ENCODE results near the gene RPA4. TPM values are rescaled to one million over a fixed set of nuclear protein-coding genes. Genes with fewer than 3 reads are reported as not detected.

RPA4 gene
- total RNA-seq, 5 donors from 2014 or later (not counting 1 experiment from before 2014, with no cell fraction given), result 0.16 to 0.98 (median 0.46) TPM

DNA sequence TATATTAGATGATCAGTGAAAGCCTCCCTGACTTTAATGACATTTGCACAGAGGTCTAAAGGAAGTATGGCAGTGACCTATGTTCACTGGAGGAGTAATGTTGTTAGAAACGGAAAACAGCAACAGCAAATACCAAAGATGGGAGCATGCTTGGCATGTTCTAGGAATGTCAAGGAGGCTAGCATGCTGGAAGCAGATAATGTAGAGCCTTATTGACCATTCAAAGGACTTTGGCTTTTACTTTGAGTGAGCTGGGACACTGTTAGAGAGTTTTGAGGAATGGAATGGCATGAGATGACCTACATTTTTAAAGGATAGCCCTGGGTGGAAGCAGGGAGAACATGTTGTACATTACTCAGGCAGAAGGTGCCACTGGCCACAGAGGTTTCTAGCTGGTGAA is 6.0 kb downstream of the RPA4 start:
- no peak overlapping the region for H3K27ac Mint-ChIP-seq
- Histone ChIP-seq H3K4me1 (ENCODE audit: control insufficient read depth in 1 of 2, extremely low read depth in 1 of 2, insufficient read depth in 2 of 2, low read length in 2 of 2) (no peaks in the 10 kb centered on the region), H3K4me3 (ENCODE audit: control insufficient read depth in 1 of 2, extremely low read depth in 1 of 2, low read length in 1 of 2) (no peak overlapping the region), H3K9me3 (no peaks in the 10 kb centered on the region), H3K27me3 (replicated peaks in 1 of 2; ENCODE audit: control insufficient read depth in 2 of 2, extremely low read depth in 1 of 2, insufficient read depth in 2 of 2, low read length in 1 of 2) (no peaks in the 10 kb centered on the region), H3K27ac (ENCODE audit: low read length) (no peak overlapping the region), H3K36me3 (ENCODE audit: control insufficient read depth in 2 of 2, extremely low read depth in 1 of 2, insufficient read depth in 1 of 2, low read length in 1 of 2) (no peaks in the 10 kb centered on the region)
- peaks cover 6% of the 10 kb centered on the region for H3K36me3 Mint-ChIP-seq
- WGBS (ENCODE audit: insufficient coverage), result 100% methylated on average over 1 of the region's 1 CpG
- POLR2A ChIA-PET, result no interaction called here
- H3K4me3 Mint-ChIP-seq, result no peak overlapping the region
- H3K4me1 Mint-ChIP-seq, result no peaks in the 10 kb centered on the region
- H3K9me3 Mint-ChIP-seq, result no peaks in the 10 kb centered on the region
- no peaks in the 10 kb centered on the region for H3K27me3 Mint-ChIP-seq
- DNase-seq (no peak), ATAC-seq (replicated peaks in 1 of 4) (no peak)
- CTCF ChIA-PET, result no interaction called here

DNA sequence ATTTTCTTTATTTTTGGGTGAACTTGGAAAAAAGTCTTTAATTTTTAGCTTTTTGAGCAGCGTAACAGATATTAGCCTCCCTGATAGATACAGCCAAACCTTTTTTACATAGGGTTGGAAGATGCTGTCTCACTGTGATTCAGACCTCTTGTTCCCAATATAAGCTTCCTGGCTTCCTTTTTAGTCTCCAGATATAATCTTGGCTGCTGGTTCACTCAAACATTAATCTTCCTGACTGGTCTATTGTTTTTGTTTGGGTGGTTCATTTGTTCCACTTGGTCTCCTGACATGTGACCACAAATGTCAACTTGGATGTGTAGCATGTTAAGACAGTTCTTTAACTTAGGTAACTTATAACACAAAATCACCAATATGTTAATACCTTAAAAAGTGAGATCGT is 23.0 kb downstream of the RPA4 start:
- Mint-ChIP-seq H3K27ac (no peak overlapping the region), H3K36me3 (peaks cover 2% of the 10 kb centered on the region), H3K27me3 (peaks cover 0 to 4% of the 10 kb centered on the region in 2 donors), H3K9me3 (no peaks in the 10 kb centered on the region), H3K4me1 (no peaks in the 10 kb centered on the region), H3K4me3 (no peak overlapping the region)
- Histone ChIP-seq H3K4me1 (ENCODE audit: control insufficient read depth in 1 of 2, extremely low read depth in 1 of 2, insufficient read depth in 2 of 2, low read length in 2 of 2) (no peaks in the 10 kb centered on the region), H3K27ac (ENCODE audit: low read length) (no peak overlapping the region), H3K9me3 (no peaks in the 10 kb centered on the region), H3K36me3 (ENCODE audit: control insufficient read depth in 2 of 2, extremely low read depth in 1 of 2, insufficient read depth in 1 of 2, low read length in 1 of 2) (no peaks in the 10 kb centered on the region), H3K4me3 (ENCODE audit: control insufficient read depth in 1 of 2, extremely low read depth in 1 of 2, low read length in 1 of 2) (no peak overlapping the region), H3K27me3 (replicated peaks in 1 of 2; ENCODE audit: control insufficient read depth in 2 of 2, extremely low read depth in 1 of 2, insufficient read depth in 2 of 2, low read length in 1 of 2) (no peaks in the 10 kb centered on the region)
- no CpG with 5 or more reads among the region's 2 CpGs for WGBS (ENCODE audit: insufficient coverage)
- ATAC-seq (replicated peaks in 1 of 4), result no peak
- DNase-seq, result no peak
- CTCF ChIA-PET, result no interaction called here
- POLR2A ChIA-PET, result no interaction called here

DNA sequence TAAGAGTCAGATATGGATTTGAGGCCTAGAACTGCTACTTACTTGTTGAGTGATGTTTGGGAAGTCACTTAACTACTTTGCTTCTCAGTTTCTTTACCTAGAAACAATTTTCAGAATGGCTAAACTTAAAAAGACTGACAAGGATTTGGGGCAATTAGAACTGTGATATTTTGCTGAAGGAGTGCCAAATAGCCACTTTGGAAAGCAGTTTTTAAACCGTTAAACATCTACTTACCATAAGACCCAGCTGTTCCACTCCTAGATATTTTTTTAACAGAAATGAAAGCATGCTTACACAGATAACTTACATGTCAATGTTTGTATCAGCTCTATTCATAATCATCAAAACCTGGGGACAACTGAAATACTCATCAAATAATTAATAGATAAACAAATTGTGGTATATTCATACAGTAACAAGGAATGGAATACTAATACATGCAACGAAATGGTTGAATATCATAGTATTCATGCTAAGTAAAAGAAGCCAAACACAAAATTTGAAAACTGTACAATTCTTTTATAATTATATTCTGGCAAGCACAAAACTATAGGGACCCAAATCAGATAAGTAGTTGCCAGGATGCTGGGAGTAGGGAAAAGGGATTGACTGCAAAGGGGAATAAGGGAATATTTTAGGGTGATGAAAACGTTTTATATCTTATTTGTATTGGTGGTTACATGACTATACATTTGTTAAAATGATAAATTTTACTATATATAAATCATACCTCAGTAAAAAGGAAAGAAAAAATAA is 24.0 kb downstream of the RPA4 start:
- CTCF ChIA-PET, result no interaction called here
- POLR2A ChIA-PET, result no interaction called here
- Histone ChIP-seq H3K4me1 (ENCODE audit: control insufficient read depth in 1 of 2, extremely low read depth in 1 of 2, insufficient read depth in 2 of 2, low read length in 2 of 2) (no peaks in the 10 kb centered on the region), H3K9me3 (no peaks in the 10 kb centered on the region), H3K27ac (ENCODE audit: low read length) (no peak overlapping the region), H3K4me3 (ENCODE audit: control insufficient read depth in 1 of 2, extremely low read depth in 1 of 2, low read length in 1 of 2) (no peak overlapping the region), H3K36me3 (ENCODE audit: control insufficient read depth in 2 of 2, extremely low read depth in 1 of 2, insufficient read depth in 1 of 2, low read length in 1 of 2) (no peaks in the 10 kb centered on the region), H3K27me3 (replicated peaks in 1 of 2; ENCODE audit: control insufficient read depth in 2 of 2, extremely low read depth in 1 of 2, insufficient read depth in 2 of 2, low read length in 1 of 2) (no peaks in the 10 kb centered on the region)
- DNase-seq (no peak), ATAC-seq (replicated peaks in 1 of 4) (no peak)
- Mint-ChIP-seq H3K36me3 (peaks cover 5% of the 10 kb centered on the region), H3K4me3 (no peak overlapping the region), H3K9me3 (no peaks in the 10 kb centered on the region), H3K27ac (no peak overlapping the region), H3K27me3 (no peaks in the 10 kb centered on the region), H3K4me1 (no peaks in the 10 kb centered on the region)
- no CpG with 5 or more reads among the region's 3 CpGs for WGBS (ENCODE audit: insufficient coverage)

DNA sequence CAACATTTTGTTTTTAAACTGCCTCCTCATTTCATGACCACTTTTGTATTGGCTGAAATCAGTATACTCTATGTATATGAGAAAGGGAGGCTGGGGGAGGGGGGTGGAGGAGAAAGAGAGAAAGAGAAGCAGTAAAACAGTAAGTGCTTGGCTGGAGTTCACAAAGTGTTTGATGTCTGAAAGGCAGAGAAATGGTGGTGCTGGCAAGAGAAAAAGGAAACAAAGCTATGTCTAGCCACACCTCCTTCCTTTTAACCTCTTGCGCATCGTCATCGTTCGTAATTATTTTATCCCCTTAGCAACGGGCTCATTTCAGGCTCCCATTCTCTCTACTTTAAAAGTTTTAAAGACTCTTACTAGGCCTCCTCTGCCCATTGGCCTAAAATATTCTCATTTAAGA is 25.6 kb downstream of the RPA4 start:
- Mint-ChIP-seq H3K4me3 (no peak overlapping the region), H3K27me3 (no peaks in the 10 kb centered on the region), H3K9me3 (no peaks in the 10 kb centered on the region), H3K36me3 (peaks cover 6% of the 10 kb centered on the region), H3K27ac (no peak overlapping the region), H3K4me1 (no peaks in the 10 kb centered on the region)
- CTCF ChIA-PET, result interaction anchor here in 1 of 2 donors (0.7 kb wide), 1 partner anchor 397 kb away, joined by 3 read pairs; no protein-coding TSS in a partner anchor
- no CpG with 5 or more reads among the region's 5 CpGs for WGBS (ENCODE audit: insufficient coverage)
- ATAC-seq (replicated peaks in 1 of 4) (no peak), DNase-seq (no peak)
- no peak overlapping the region for H3K4me3 ChIP-seq (ENCODE audit: control insufficient read depth in 1 of 2, extremely low read depth in 1 of 2, low read length in 1 of 2)
- H3K36me3 ChIP-seq (ENCODE audit: control insufficient read depth in 2 of 2, extremely low read depth in 1 of 2, insufficient read depth in 1 of 2, low read length in 1 of 2), result no peaks in the 10 kb centered on the region
- no peak overlapping the region for H3K27ac ChIP-seq (ENCODE audit: low read length)
- POLR2A ChIA-PET, result no interaction called here
- no peaks in the 10 kb centered on the region for H3K9me3 ChIP-seq
- no peaks in the 10 kb centered on the region for H3K4me1 ChIP-seq (ENCODE audit: control insufficient read depth in 1 of 2, extremely low read depth in 1 of 2, insufficient read depth in 2 of 2, low read length in 2 of 2)
- no peaks in the 10 kb centered on the region for H3K27me3 ChIP-seq (replicated peaks in 1 of 2; ENCODE audit: control insufficient read depth in 2 of 2, extremely low read depth in 1 of 2, insufficient read depth in 2 of 2, low read length in 1 of 2)

DNA sequence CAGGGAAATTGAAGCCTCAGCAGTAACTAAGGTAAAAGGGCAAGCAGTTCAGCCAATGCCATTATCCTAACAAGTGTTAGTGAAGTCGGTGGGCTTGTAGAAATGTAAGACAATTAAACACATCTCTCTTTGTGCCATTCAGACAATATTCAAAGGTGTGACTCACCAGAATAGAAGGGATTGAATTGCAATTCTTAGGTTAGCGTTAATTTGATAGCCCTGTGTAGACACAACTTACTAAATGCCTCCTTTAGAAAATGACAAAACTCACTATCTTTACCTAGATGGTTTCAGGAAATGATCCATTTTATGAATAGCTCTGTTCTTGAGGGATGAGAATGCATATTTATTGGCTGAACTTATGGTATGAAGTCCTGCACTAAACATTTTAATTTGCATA is 35.2 kb downstream of the RPA4 start:
- no CpG with 5 or more reads among the region's 2 CpGs for WGBS (ENCODE audit: insufficient coverage)
- no peak overlapping the region for H3K27ac ChIP-seq (ENCODE audit: low read length)
- H3K9me3 Mint-ChIP-seq, result no peaks in the 10 kb centered on the region
- H3K9me3 ChIP-seq, result no peaks in the 10 kb centered on the region
- no peaks in the 10 kb centered on the region for H3K4me1 Mint-ChIP-seq
- DNase-seq, result no peak
- no peak overlapping the region for H3K27ac Mint-ChIP-seq
- no peak overlapping the region for H3K4me3 ChIP-seq (ENCODE audit: control insufficient read depth in 1 of 2, extremely low read depth in 1 of 2, low read length in 1 of 2)
- H3K27me3 ChIP-seq (replicated peaks in 1 of 2; ENCODE audit: control insufficient read depth in 2 of 2, extremely low read depth in 1 of 2, insufficient read depth in 2 of 2, low read length in 1 of 2), result no peaks in the 10 kb centered on the region
- ChIA-PET POLR2A (no interaction called here), CTCF (no interaction called here)
- no peak for ATAC-seq (replicated peaks in 1 of 4)
- H3K36me3 Mint-ChIP-seq, result peaks cover 29% of the 10 kb centered on the region
- H3K27me3 Mint-ChIP-seq, result no peaks in the 10 kb centered on the region
- no peaks in the 10 kb centered on the region for H3K36me3 ChIP-seq (ENCODE audit: control insufficient read depth in 2 of 2, extremely low read depth in 1 of 2, insufficient read depth in 1 of 2, low read length in 1 of 2)
- no peaks in the 10 kb centered on the region for H3K4me1 ChIP-seq (ENCODE audit: control insufficient read depth in 1 of 2, extremely low read depth in 1 of 2, insufficient read depth in 2 of 2, low read length in 2 of 2)
- no peak overlapping the region for H3K4me3 Mint-ChIP-seq

DNA sequence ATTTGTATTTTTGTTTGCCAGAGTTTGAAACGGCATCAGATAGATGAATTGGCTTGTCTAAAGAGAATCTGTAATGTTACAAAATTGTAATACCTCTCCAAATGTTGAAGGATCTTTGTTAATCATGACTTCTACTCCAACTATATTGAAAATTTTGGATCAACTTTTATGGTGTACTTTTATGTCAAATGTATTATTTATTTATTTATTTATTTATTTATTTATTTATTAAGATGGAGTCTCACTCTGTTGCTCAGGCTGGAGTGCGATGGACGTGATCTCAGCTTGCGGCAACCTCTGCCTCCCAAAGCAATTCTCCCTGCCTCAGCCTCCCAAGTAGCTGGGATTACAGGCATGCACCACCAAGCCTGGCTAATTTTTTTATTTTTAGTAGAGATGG is 36.0 kb downstream of the RPA4 start:
- no peaks in the 10 kb centered on the region for H3K27me3 ChIP-seq (replicated peaks in 1 of 2; ENCODE audit: control insufficient read depth in 2 of 2, extremely low read depth in 1 of 2, insufficient read depth in 2 of 2, low read length in 1 of 2)

DNA sequence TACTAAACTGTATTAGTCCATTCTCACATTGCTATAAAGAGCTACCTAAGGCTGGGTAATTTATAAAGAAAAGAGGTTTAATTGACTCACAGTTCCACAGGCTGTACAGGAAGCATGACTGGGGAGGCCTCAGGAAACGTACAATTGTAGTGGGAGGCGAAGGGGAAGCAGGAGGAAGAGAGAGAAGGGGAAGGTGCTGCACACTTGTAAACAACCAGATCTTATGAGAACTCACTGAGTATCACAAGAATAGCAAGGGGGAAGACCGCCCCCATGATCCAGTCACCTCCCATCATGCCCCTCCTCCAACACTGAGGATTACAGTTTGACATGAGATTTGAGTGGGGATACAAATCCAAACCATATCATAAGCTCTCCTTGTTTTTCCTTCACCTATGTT is 40.9 kb downstream of the RPA4 start:
- no peaks in the 10 kb centered on the region for H3K9me3 ChIP-seq
- no peaks in the 10 kb centered on the region for H3K27me3 ChIP-seq (replicated peaks in 1 of 2; ENCODE audit: control insufficient read depth in 2 of 2, extremely low read depth in 1 of 2, insufficient read depth in 2 of 2, low read length in 1 of 2)
- DNase-seq (no peak), ATAC-seq (replicated peaks in 1 of 4) (no peak)
- no peak overlapping the region for H3K27ac Mint-ChIP-seq
- no peak overlapping the region for H3K4me3 ChIP-seq (ENCODE audit: control insufficient read depth in 1 of 2, extremely low read depth in 1 of 2, low read length in 1 of 2)
- H3K4me3 Mint-ChIP-seq, result no peak overlapping the region
- no peaks in the 10 kb centered on the region for H3K4me1 Mint-ChIP-seq
- H3K4me1 ChIP-seq (ENCODE audit: control insufficient read depth in 1 of 2, extremely low read depth in 1 of 2, insufficient read depth in 2 of 2, low read length in 2 of 2), result no peaks in the 10 kb centered on the region
- H3K36me3 Mint-ChIP-seq, result peaks cover 33% of the 10 kb centered on the region
- ChIA-PET POLR2A (no interaction called here), CTCF (no interaction called here)
- H3K27ac ChIP-seq (ENCODE audit: low read length), result no peak overlapping the region
- no CpG with 5 or more reads among the region's 3 CpGs for WGBS (ENCODE audit: insufficient coverage)
- H3K27me3 Mint-ChIP-seq, result no peaks in the 10 kb centered on the region
- H3K9me3 Mint-ChIP-seq, result no peaks in the 10 kb centered on the region
- H3K36me3 ChIP-seq (ENCODE audit: control insufficient read depth in 2 of 2, extremely low read depth in 1 of 2, insufficient read depth in 1 of 2, low read length in 1 of 2), result no peaks in the 10 kb centered on the region

More for the DNA sequence above, 36.0 kb downstream of the RPA4 start:
- H3K4me1 ChIP-seq (ENCODE audit: control insufficient read depth in 1 of 2, extremely low read depth in 1 of 2, insufficient read depth in 2 of 2, low read length in 2 of 2), result no peaks in the 10 kb centered on the region
- H3K27ac ChIP-seq (ENCODE audit: low read length), result no peak overlapping the region
- no CpG with 5 or more reads among the region's 4 CpGs for WGBS (ENCODE audit: insufficient coverage)
- ChIA-PET CTCF (no interaction called here), POLR2A (no interaction called here)
- ATAC-seq (replicated peaks in 1 of 4) (no peak), DNase-seq (no peak)
- Mint-ChIP-seq H3K9me3 (no peaks in the 10 kb centered on the region), H3K27me3 (no peaks in the 10 kb centered on the region), H3K36me3 (peaks cover 24% of the 10 kb centered on the region), H3K27ac (no peak overlapping the region), H3K4me1 (no peaks in the 10 kb centered on the region), H3K4me3 (no peak overlapping the region)
- H3K9me3 ChIP-seq, result no peaks in the 10 kb centered on the region
- H3K36me3 ChIP-seq (ENCODE audit: control insufficient read depth in 2 of 2, extremely low read depth in 1 of 2, insufficient read depth in 1 of 2, low read length in 1 of 2), result no peaks in the 10 kb centered on the region
- no peak overlapping the region for H3K4me3 ChIP-seq (ENCODE audit: control insufficient read depth in 1 of 2, extremely low read depth in 1 of 2, low read length in 1 of 2)

Measured in T-cell (primary cell).